K562 (cell line): ENCODE results near the gene COPA. TPM values are rescaled to one million over a fixed set of nuclear protein-coding genes. Genes with fewer than 3 reads are reported as not detected.

Source experiments
- C11orf30 ChIP-seq: fragments of 450-650 bp; IDR thresholded peaks from 2 replicates; pipeline ENCODE4 v1.6.1; 2016; ENCODE audit warnings: low read depth, mild to moderate bottlenecking
- EHMT2 ChIP-seq: fragments of 450-650 bp; IDR thresholded peaks from 2 replicates; pipeline ENCODE4 v1.6.1; 2018; ENCODE audit warnings: antibody characterized with exemption
- EP400 ChIP-seq: fragments of 450-650 bp; IDR thresholded peaks from 2 replicates; pipeline ENCODE4 v1.6.1; 2017; ENCODE audit warnings: antibody characterized with exemption, mild to moderate bottlenecking, moderate library complexity
- HDAC6 ChIP-seq: IDR thresholded peaks from 2 replicates; pipeline ENCODE4 v1.6.1; 2012; ENCODE audit warnings: low read depth, mild to moderate bottlenecking, control low read depth, inconsistent platforms, low read length, moderate library complexity
- JUN ChIP-seq, 2 experiments: sonication (generic) in 1 of 2; formaldehyde crosslinking in 1 of 2; IDR thresholded peaks; 2 replicates each; pipeline versions ENCODE4 v1.6.1 to v1.8.0; 2012 to 2022; ENCODE audit warnings: borderline replicate concordance in 2 of 2, mild to moderate bottlenecking in 2 of 2, improper control_type of control experiment in 1 of 2, low read depth in 1 of 2, low read length in 1 of 2, missing genetic modification reagents in 1 of 2
- KLF6 ChIP-seq: fragments of 250-450 bp; sonication (Bioruptor Pico); IDR thresholded peaks from 2 replicates; pipeline ENCODE4 v1.4.0; 2020; ENCODE audit warnings: mild to moderate bottlenecking, moderate library complexity, borderline replicate concordance
- MEIS2 ChIP-seq: fragments of 450-650 bp; IDR thresholded peaks from 2 replicates; pipeline ENCODE4 v1.6.1; 2014; ENCODE audit warnings: mild to moderate bottlenecking; ENCODE audit not compliant: partially characterized antibody
- NR2C2 ChIP-seq, 2 experiments: fragments of 200-800 bp in 1 of 2; sonication (Bioruptor generic) in 1 of 2; sonication (generic) in 1 of 2; formaldehyde crosslinking in 1 of 2; IDR thresholded peaks; 2 replicates each; pipeline versions ENCODE4 v1.6.1 to v1.8.0; 2016 to 2022; ENCODE audit warnings: mild to moderate bottlenecking in 1 of 2, missing compliant biosample characterization in 1 of 2, missing genetic modification characterization in 1 of 2, missing genetic modification reagents in 1 of 2
- PCBP2 ChIP-seq: fragments of 200-400 bp; formaldehyde crosslinking; IDR thresholded peaks from 2 replicates; pipeline ENCODE4 v1.6.1; 2018; ENCODE audit warnings: low read length, low read depth, mild to moderate bottlenecking, moderate library complexity; ENCODE audit not compliant: poor library complexity, severe bottlenecking
- PPARD ChIP-seq: fragments of 250-450 bp; sonication (Bioruptor Pico); IDR thresholded peaks from 2 replicates; pipeline ENCODE4 v1.8.0; 2022; ENCODE audit warnings: inconsistent platforms, mild to moderate bottlenecking, moderate library complexity
- SRSF7 ChIP-seq: fragments of 200-400 bp; formaldehyde crosslinking; optimal IDR thresholded peaks from 2 replicates; pipeline ENCODE3; 2017; ENCODE audit warnings: mild to moderate bottlenecking, low read depth, low read length
- STAT5A ChIP-seq: IDR thresholded peaks from 2 replicates; pipeline ENCODE4 v1.6.1; 2012; ENCODE audit warnings: low read length, inconsistent platforms, borderline replicate concordance
- ZC3H11A ChIP-seq: IDR thresholded peaks from 2 replicates; pipeline ENCODE4 v1.6.1; 2012; ENCODE audit warnings: low read depth, low read length, improper control_type of control experiment
- ZFPM2 ChIP-seq: fragments of 250-450 bp; sonication (Bioruptor Pico); IDR thresholded peaks from 2 replicates; pipeline ENCODE4 v1.5.1; 2022; ENCODE audit warnings: mild to moderate bottlenecking
- ZNF586 ChIP-seq: fragments of 450-650 bp; formaldehyde crosslinking; conservative IDR thresholded peaks from 2 replicates; pipeline ENCODE4 v1.4.0; 2020; ENCODE audit warnings: mild to moderate bottlenecking, moderate library complexity
- ZNF589 ChIP-seq: fragments of 200-800 bp; sonication (Bioruptor generic); IDR thresholded peaks from 2 replicates; pipeline ENCODE4 v1.6.1; 2016; ENCODE audit warnings: low read depth, missing genetic modification characterization, missing compliant biosample characterization
- ZNF780A ChIP-seq: fragments of 250-450 bp; sonication (Bioruptor Pico); IDR thresholded peaks from 2 replicates; pipeline ENCODE4 v1.5.0; 2021; ENCODE audit warnings: mild to moderate bottlenecking
- polyA plus RNA-seq, 8 experiments: library from polyadenylated mRNA; depleted of rRNA in 4 of 8; stranded (reverse) in 5 of 8; unstranded in 3 of 8; fragments of >200 nt; fragmentation: Nextera tagmentation in 2 of 8; fragmentation: Illumina TruSeq in 1 of 8; extraction: Ambion mirVana in 2 of 8; extraction: Trizol in 1 of 8; gene quantifications; 2 replicates each; pipeline versions ENCODE4 v1.2.1 to v1.2.3, GENCODE V29; 2011 to 2014; ENCODE audit warnings: inconsistent platforms in 1 of 8, missing spikeins in 1 of 8
- total RNA-seq, 7 experiments: library from RNA; depleted of rRNA in 6 of 7; stranded (reverse); fragments of >200 nt in 6 of 7; fragmentation: Illumina TruSeq in 2 of 7; extraction: Trizol in 2 of 7; gene quantifications; 2 replicates each; pipeline versions ENCODE4 v1.2.1 to v1.2.3, GENCODE V29; 2011 to 2021; ENCODE audit warnings: low replicate concordance in 1 of 7
- TF ChIP-seq, protein P1 (sequence below): fragments of 250-450 bp; sonication (Bioruptor Pico); IDR thresholded peaks from 2 replicates; pipeline ENCODE4 v1.4.0; 2020
- TF ChIP-seq, protein P2 (sequence below): fragments of 450-650 bp; formaldehyde crosslinking; IDR thresholded peaks from 2 replicates; pipeline ENCODE4 v1.4.0; 2020; ENCODE audit warnings: mild to moderate bottlenecking, moderate library complexity

Gene COPA
- total and polyA plus RNA-seq, 9 of the 15 experiments (the other 6 are each of a cell fraction or from before 2014, with no cell fraction given): 49.8 to 222 (median 110) TPM

DNA sequence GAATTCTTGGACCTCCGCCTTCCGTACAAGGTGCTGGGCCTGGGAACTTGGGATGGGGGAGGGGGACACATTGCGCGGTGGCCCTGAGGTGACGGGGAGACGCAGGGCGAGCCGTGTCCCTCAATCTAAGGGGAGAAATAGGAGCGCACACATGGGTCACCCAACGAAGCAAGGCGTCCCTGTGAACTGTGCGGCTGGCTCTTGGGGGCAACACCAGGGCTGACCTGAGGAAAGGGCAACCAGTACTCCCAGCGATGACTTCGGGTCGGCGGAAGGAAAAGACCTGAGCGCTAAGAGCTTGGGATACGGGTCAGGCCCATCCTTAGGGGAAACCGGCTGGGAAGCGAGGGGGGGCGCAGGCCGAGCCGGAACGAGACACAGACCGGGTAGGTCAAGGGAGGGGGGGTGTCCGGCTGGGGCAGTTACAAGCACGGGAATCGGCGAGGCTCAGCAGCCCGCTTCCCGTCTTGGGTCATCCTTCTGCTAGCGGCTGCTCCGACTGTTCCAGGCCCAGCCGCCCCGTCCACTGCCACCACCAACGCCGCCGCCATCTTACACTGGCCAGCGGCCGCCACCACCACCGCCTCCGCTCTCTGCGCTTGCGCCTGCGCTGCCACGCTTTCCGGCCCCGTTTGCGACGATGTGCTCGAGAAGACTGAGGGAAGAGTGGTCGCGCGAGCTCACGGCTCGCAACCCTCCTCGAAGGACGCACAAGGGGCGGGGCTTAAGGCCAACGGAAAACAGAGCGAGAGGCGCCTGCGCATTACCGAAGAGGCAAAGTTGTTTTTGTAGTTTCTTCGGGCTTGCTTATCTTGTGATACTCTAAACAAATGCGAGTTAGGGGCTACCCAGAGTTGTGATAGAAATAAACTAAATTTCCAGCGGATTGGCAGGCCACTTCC lies 80.9 kb downstream of the COPA start, which contains the start of gene DCAF8 (continued):
- TF ChIP-seq ZFPM2: no peak
- TF ChIP-seq C11orf30: peak; percentile 56
- no peak for TF ChIP-seq PPARD (CRISPR knock-in tag)
- TF ChIP-seq EP400: peak; percentile 72
- TF ChIP-seq PCBP2: no peak
- TF ChIP-seq KLF6: no peak
- TF ChIP-seq JUN (IDR thresholded peaks at IDR 0.05; ENCODE audit: borderline replicate concordance, low read depth, low read length): no peak; the same call in 1 of the 2 replicates
- peak; percentile 76; the same call in 1 of the 2 replicates for TF ChIP-seq JUN (CRISPR knock-in tag; IDR thresholded peaks at IDR 0.05; ENCODE audit: borderline replicate concordance)
- TF ChIP-seq NR2C2 (CRISPR knock-in tag; IDR thresholded peaks at IDR 0.05): no peak
- no peak; the same call in 1 of the 2 replicates for TF ChIP-seq NR2C2 (tag; IDR thresholded peaks at IDR 0.05)
- peak; percentile 62 for TF ChIP-seq EHMT2
- no peak for TF ChIP-seq ZNF589 (CRISPR knock-in tag)
- TF ChIP-seq SRSF7: no peak
- TF ChIP-seq MEIS2: peak; percentile 92
- no peak for TF ChIP-seq HDAC6
- TF ChIP-seq ZNF586 (CRISPR knock-in tag): no peak
- TF ChIP-seq, protein P1, sequence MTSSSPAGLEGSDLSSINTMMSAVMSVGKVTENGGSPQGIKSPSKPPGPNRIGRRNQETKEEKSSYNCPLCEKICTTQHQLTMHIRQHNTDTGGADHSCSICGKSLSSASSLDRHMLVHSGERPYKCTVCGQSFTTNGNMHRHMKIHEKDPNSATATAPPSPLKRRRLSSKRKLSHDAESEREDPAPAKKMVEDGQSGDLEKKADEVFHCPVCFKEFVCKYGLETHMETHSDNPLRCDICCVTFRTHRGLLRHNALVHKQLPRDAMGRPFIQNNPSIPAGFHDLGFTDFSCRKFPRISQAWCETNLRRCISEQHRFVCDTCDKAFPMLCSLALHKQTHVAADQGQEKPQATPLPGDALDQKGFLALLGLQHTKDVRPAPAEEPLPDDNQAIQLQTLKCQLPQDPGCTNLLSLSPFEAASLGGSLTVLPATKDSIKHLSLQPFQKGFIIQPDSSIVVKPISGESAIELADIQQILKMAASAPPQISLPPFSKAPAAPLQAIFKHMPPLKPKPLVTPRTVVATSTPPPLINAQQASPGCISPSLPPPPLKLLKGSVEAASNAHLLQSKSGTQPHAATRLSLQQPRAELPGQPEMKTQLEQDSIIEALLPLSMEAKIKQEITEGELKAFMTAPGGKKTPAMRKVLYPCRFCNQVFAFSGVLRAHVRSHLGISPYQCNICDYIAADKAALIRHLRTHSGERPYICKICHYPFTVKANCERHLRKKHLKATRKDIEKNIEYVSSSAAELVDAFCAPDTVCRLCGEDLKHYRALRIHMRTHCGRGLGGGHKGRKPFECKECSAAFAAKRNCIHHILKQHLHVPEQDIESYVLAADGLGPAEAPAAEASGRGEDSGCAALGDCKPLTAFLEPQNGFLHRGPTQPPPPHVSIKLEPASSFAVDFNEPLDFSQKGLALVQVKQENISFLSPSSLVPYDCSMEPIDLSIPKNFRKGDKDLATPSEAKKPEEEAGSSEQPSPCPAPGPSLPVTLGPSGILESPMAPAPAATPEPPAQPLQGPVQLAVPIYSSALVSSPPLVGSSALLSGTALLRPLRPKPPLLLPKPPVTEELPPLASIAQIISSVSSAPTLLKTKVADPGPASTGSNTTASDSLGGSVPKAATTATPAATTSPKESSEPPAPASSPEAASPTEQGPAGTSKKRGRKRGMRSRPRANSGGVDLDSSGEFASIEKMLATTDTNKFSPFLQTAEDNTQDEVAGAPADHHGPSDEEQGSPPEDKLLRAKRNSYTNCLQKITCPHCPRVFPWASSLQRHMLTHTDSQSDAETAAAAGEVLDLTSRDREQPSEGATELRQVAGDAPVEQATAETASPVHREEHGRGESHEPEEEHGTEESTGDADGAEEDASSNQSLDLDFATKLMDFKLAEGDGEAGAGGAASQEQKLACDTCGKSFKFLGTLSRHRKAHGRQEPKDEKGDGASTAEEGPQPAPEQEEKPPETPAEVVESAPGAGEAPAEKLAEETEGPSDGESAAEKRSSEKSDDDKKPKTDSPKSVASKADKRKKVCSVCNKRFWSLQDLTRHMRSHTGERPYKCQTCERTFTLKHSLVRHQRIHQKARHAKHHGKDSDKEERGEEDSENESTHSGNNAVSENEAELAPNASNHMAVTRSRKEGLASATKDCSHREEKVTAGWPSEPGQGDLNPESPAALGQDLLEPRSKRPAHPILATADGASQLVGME (CRISPR knock-in tag): 0 out of 2 replicates have a peak, but pooled peaks have one; percentile 28
- no peak for TF ChIP-seq ZNF780A (CRISPR knock-in tag)
- no peak for TF ChIP-seq ZC3H11A
- no peak for TF ChIP-seq STAT5A
- TF ChIP-seq, protein P2, sequence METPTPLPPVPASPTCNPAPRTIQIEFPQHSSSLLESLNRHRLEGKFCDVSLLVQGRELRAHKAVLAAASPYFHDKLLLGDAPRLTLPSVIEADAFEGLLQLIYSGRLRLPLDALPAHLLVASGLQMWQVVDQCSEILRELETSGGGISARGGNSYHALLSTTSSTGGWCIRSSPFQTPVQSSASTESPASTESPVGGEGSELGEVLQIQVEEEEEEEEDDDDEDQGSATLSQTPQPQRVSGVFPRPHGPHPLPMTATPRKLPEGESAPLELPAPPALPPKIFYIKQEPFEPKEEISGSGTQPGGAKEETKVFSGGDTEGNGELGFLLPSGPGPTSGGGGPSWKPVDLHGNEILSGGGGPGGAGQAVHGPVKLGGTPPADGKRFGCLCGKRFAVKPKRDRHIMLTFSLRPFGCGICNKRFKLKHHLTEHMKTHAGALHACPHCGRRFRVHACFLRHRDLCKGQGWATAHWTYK (CRISPR knock-in tag): peak; percentile 86
